KOPT-K1 (cell line): ENCODE results near the gene KDM1A.

Experiments
- H3K27ac ChIP-seq: fragments of 200-600 bp; sonication (generic); 2 replicates; pipeline ENCODE4 v1.5.1; 2016; ENCODE audit warnings: antibody characterized with exemption, mild to moderate bottlenecking, low read depth, low read length; ENCODE audit not compliant: poor library complexity, severe bottlenecking
- H3K36me3 ChIP-seq: fragments of 200-600 bp; sonication (generic); 2 replicates; pipeline ENCODE4 v1.5.1; 2017; ENCODE audit warnings: antibody characterized with exemption, mild to moderate bottlenecking, low read length, moderate library complexity; ENCODE audit not compliant: insufficient read depth
- H3K9me3 ChIP-seq: fragments of 200-600 bp; sonication (generic); 2 replicates; pipeline ENCODE4 v1.5.1; 2017; ENCODE audit warnings: antibody characterized with exemption, low read length, mild to moderate bottlenecking; ENCODE audit not compliant: insufficient read depth, poor library complexity, severe bottlenecking

Gene KDM1A

DNA sequence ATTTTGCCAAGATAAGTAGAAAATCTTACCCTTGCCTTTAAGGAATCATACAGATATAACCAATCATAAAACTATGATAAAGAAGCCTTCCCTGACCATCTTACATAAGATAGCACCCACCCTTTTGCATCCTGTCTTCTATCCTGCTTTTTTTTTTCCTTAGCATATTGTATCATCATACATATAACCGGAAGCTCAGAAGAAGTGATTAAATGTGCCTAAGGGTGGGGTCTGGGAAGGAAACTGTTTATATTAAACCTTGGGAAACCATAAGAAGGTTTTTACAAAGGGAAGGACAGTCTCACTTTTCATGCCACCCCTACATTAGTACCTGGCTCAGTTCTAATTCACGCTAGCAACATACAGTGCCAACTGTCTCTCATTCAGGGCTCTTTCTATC lies 82.6 kb downstream of the KDM1A start:
- Histone ChIP-seq H3K36me3 (peaks cover 15% of the 10 kb centered on the region; the same call in 1 of the 2 replicates), H3K27ac (no peak overlapping the region), H3K9me3 (no peaks in the 10 kb centered on the region)

GRCh38 chr1:23102289-23102688 lies 83.0 kb downstream of the KDM1A start:
- Histone ChIP-seq H3K27ac (no peak overlapping the region), H3K36me3 (peaks cover 14% of the 10 kb centered on the region; the same call in 1 of the 2 replicates), H3K9me3 (no peaks in the 10 kb centered on the region)

- Histone ChIP-seq H3K9me3 (no peaks in the 10 kb centered on the region), H3K36me3 (peaks cover 21% of the 10 kb centered on the region), H3K27ac (no peak overlapping the region)
Observed at GRCh38 chr1:23103001-23103889, 84.0 kb downstream of the KDM1A start.

- no peak overlapping the region for H3K27ac ChIP-seq
- peaks cover 30% of the 10 kb centered on the region for H3K36me3 ChIP-seq
- no peaks in the 10 kb centered on the region for H3K9me3 ChIP-seq
Observed at GRCh38 chr1:23108918-23109533, 89.8 kb downstream of the KDM1A start.

- H3K9me3 ChIP-seq: no peaks in the 10 kb centered on the region
- H3K27ac ChIP-seq: no peak overlapping the region
- H3K36me3 ChIP-seq: peaks cover 26% of the 10 kb centered on the region
Observed at GRCh38 chr1:23110391-23110790, 91.1 kb downstream of the KDM1A start.

DNA sequence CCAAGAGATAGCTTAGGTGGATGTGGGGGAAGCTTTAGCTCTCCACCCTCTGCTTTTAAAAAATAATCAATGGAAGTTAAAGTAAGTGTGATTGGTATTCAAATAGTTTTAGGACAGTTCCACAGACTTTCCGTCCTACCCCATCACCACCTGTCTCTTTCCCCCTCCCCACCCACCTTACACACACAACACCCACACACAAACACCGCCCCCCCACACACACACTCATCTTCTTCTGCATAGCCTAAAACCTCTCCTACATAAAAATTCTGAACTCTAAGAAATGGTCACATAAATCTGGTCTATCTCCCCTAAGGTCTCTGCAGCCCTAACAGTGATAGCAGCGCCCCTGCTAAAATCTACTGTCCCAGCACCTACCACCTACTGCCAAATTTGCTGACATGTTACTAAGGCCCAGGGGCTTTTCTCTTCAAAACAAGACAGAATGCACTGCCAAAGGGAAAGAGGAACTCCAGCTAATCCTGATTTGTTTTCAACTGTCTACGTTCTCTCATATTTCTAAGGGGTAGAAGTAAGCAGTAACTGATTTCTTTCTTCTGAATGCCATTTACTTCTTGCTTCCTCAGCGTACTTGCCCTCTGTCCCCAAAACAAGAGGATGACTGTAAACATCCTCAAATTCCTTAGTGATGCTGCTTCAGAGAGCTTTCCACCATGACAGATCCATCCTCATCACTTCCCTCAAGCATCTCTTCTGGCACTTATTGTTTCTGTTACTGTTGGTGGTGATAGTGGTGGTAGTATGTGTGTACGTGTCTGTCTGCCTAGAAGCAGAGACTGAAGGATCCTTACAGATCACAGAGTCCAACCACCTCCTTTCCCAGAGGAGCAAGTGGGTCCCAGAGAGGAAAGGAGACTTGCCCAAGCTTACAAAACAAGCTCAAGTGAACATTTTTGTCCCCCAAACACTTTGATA lies 92.6 kb downstream of the KDM1A start:
- Histone ChIP-seq H3K9me3 (no peaks in the 10 kb centered on the region), H3K36me3 (peaks cover 19% of the 10 kb centered on the region), H3K27ac (no peak overlapping the region)

- H3K9me3 ChIP-seq: no peaks in the 10 kb centered on the region
- no peak overlapping the region for H3K27ac ChIP-seq
- H3K36me3 ChIP-seq: no peaks in the 10 kb centered on the region
Observed at GRCh38 chr1:23114424-23115079, 95.3 kb downstream of the KDM1A start.

- Histone ChIP-seq H3K27ac (no peak overlapping the region), H3K9me3 (no peaks in the 10 kb centered on the region), H3K36me3 (no peaks in the 10 kb centered on the region)
Observed at GRCh38 chr1:23116216-23116836, 97.1 kb downstream of the KDM1A start.

DNA sequence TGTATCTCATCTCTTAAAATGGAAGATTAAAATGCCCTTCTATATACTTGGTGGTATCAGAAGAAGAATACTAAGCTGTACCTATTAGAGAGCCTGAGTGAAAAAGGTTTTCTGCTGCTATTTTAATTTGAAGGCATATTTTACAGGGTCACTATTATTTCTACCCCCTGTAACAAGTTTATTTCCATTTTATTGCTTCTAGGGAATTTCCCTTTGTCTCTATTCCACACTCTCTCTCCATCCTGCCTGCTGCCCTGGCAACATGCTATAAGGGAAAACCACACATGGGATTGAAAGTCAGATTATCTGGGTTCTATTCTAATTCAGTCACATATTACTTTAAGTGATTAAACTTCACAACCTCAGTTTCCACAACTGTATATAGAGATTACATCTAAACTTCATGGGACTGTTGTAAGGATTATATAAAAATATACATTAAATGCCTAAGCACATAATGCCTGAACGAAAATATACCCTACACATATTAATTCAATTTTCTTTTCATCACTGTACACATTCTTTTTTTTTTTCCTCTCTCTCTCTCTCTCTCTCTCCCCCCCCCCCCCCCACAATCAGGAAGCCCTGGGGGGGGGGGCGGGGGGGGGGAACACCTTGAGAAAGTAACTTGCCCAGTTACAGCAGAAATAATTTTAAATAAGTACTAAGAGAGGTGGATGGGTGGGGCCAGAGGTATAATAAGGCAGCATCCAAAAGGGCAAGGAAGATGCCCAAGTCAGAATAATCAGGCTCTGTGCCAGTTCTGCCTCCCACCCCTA lies 97.8 kb downstream of the KDM1A start:
- no peaks in the 10 kb centered on the region for H3K36me3 ChIP-seq
- H3K9me3 ChIP-seq: no peaks in the 10 kb centered on the region
- no peak overlapping the region for H3K27ac ChIP-seq

DNA sequence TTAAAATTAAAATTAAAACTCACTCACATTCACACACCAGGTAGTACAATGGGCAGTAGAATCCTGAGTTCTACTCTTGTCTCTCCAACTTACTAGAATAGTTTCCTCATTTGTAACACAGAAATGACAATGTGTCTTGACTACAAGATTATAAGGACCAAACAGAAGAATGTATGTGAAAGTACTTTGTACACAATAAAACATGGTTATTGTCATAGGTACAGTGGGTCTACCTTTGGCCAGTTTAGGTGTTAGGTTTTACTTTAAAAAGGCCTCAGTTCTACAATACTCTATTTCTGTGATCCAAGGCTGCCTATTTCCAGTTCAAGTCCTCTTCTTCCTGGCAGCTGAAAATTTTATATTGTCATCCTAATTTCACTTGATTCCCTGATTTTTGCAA lies 99.1 kb downstream of the KDM1A start:
- Histone ChIP-seq H3K27ac (no peak overlapping the region), H3K36me3 (no peaks in the 10 kb centered on the region), H3K9me3 (no peaks in the 10 kb centered on the region)

- Histone ChIP-seq H3K9me3 (no peaks in the 10 kb centered on the region), H3K27ac (peak overlapping the region; percentile 48), H3K36me3 (no peaks in the 10 kb centered on the region)
Observed at GRCh38 chr1:23118957-23119792, 99.9 kb downstream of the KDM1A start.

DNA sequence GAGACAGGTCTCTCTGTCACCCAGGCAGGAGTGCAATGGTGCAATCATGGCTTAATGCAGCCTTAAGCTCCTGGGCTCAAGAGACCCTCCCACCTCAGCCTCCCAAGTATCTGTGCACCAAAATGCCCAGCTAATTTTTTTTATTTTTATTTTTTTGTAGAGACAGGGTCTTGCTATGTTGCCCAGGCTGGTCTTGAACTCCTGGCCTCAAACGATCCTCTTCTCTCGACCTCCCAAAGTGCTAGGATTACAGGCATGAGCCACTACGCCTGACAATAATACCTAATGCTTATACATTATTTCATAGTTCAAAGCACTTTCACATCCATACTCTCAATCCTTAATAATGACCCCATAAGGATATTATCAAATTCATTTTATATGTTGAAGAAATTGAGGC lies 101.1 kb downstream of the KDM1A start:
- H3K27ac ChIP-seq: no peak overlapping the region
- no peaks in the 10 kb centered on the region for H3K36me3 ChIP-seq
- H3K9me3 ChIP-seq: no peaks in the 10 kb centered on the region
